GM21528 (cell line): ENCODE data around the gene IFT57.
"Not testable (repeated sequence)": the region's sequence is repeated elsewhere in the genome, so short reads cannot be mapped to it uniquely, and the experiment has no call there.

Source experiments
- ATAC-seq: cut with Tn5 transposase; IDR thresholded peaks from one replicate; pipeline ENCODE4 v1.9.1; 2021; ENCODE audit warnings: mild to moderate bottlenecking, moderate library complexity; ENCODE audit not compliant: unreplicated experiment, low FRiP score

IFT57 gene

DNA sequence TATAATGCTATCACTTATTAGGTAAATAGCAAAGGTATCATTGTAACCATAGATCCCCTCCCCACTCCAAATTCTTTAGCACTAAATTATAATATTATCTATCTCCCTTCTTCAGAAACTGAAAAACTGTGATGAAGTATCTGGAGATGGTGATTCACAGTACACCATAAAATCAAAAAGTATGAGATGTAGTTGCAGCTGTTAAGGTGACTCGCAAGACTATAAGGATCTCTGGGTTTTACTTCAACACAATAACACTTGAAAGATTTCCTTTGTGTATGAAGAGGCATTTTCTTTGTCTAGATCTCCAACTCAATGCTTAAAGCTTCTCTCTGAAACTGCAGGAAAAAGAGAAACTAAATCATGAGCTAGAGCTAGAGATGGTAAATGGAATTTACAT is 46.9 kb downstream of the IFT57 start:
- no peak for ATAC-seq

DNA sequence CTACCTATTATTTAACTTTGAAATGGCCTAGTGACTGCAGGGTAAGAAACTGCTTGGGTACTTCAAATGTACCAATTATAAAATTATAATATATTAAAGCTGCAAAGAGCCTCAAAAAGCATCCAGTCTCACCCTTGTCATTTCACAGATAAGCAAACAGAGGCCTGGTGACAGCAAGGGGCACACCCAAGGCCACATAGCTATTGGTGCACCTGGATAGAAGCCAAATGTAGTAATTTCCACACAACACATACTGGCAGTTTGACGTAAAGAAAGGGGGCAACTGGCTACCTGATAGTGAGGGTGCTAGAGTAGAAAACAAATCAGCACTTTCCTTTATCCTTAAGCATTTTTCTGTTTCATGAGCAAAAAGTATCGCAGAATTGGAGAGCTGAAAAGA is 51.1 kb downstream of the IFT57 start:
- ATAC-seq, result no peak

DNA sequence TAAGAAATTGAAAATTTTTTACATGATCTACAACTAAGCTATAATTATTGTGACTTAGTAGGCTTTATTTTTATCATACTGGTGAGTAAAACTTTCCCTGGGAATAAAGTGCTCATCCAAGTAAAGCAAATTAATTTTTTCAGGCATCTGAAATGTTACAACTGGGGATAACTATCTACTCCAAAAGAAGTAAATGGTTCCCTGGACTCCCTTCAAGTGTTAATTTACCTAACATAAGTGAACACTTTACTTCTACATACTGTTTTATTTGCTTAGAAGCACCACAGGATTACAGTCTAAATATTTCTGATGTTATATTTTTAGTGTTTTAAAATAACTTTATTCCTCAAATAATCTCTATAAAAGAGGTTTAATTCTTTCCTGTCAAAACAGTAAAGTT is 57.8 kb downstream of the IFT57 start:
- no peak for ATAC-seq

DNA sequence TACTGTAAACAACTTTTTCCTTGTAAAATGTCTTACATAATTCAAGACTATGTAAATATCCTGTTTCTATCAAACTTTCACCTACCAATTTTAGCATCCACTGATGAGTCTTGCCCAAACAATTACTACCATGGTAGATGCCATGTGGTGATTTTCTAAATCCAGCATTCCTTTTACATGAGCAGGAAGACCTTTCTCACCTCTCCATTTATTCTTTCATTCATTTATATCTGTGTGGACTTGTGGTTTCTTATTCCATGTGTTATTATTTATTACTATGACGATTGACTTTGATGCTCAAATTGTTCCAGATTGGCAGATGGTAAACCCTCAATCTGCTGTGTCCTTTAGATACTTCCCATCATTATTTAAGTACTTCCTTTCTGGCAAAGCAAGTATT is 62.4 kb downstream of the IFT57 start:
- no peak for ATAC-seq

DNA sequence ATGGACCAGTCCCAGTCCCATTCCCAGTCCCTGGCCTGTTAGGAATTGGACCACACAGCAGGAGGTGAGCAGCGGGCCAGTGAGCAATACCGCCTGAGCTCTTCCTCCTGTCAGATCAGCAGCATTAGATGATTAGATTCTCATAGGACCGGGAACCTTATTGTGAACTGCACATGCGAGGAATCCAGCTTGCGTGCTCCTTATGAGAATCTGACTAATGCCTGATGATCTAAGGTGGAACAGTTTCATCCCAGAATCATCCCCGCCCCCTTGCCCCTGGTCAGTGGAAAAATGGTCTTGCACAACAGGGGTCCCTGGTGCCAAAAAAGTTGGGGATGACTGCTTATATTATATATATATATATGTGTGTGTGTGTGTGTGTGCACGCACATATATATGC is 63.1 kb downstream of the IFT57 start:
- no peak for ATAC-seq

DNA sequence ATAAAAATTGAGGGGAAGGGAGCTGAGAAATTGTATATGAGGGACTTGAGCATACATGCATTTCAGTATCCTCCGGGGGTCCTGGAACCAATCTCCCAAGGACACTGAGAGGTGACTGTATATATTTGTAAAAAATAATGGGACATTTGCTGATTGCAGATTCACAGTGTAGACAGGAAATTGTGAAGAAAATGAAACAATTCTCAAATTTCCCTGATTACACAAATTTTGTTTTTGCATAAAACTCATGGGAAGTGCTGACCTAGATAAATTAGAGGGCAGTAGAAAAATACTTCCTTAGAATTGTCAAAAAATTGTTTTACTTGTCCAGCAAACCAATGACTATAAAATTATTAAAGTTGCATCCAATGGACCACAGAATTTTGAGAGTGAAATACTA is 64.0 kb downstream of the IFT57 start:
- no peak for ATAC-seq

DNA sequence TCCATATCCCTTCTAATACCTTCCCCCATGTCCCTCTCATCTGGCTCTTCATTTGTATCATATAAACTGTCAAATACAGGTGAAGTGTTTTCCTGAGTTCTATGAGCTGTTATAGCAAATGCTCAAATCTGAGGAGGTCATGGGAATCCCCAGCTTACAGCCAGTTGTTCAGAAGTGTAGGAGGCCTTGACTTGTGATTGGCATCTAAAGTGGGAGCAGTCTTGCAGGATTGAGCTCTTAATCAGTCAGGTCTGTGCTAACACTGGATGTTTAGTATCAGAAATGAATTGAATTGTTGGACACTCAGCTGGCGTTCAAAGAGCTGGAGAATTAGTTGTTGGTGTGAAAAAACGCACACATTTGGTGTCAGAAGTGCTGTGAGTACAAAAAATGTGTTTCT is 65.0 kb downstream of the IFT57 start:
- ATAC-seq, result no peak

DNA sequence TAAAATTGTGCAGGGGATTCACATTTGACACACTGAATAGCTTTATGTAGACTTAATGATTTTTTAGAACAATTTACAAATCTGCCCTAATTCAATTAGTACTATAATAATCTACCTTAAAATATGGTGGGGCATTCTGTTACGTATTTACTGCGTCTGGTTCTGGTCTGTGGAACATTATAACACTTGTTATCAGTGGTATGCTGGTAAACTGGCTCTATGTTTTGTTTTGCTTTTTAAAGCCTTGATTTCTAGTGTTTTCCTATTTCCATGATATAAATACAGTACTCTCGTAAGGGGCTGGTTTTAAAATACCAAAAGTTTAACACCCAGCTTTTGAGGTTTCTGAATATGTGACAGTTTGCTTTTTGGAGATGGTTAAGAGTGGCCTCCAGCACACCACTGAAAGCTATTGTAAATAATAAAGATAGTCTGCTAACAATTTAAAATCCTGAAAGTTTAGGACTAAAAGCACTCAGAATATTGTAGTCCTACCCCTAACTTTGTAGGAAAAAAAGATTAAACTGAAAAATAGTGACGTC is 65.8 kb downstream of the IFT57 start:
- ATAC-seq, result no peak

DNA sequence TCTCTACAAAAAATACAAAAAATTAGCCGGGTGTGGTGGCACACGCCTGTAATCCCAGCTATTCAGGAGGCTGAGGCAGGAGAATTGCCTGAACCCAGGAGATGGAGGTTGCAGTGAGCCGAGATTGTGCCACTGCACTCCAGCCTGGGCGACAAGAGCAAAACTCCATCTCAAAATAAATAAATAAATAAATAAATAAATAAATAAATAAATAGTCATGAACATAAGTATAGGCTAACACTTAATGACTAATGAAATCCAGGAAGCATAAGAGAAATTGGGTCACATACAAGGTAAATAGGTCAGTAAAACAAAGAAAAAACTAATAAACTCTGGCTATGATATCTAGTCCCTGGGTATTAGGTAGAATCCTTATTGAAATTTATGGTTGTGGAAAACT is 66.6 kb downstream of the IFT57 start:
- ATAC-seq, result not testable (repeated sequence)

DNA sequence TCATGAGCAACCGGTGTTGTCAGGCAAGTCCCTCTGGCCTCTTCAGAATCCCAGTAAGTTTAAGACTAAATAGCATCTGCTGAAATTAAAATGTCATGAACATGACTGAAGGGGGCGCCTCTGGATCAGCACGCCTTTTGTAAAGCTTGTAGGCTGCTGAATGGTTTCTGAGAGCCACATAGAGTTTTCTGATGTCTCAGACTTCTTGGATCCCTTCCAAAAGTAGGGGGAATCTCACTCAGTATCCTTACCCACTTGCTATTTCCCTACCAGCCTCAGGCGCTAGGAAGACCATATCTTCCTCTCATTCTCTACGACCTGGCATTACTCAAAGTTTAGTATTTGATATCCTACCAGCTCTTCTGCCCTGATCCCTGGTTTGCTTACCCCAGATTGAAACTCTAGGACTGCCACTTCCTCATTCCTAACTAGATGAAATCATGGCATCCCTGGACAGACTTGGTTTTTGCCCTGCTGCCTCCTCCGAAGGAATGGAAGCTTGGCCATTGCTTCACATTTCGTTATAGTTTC is 68.7 kb downstream of the IFT57 start:
- no peak for ATAC-seq

DNA sequence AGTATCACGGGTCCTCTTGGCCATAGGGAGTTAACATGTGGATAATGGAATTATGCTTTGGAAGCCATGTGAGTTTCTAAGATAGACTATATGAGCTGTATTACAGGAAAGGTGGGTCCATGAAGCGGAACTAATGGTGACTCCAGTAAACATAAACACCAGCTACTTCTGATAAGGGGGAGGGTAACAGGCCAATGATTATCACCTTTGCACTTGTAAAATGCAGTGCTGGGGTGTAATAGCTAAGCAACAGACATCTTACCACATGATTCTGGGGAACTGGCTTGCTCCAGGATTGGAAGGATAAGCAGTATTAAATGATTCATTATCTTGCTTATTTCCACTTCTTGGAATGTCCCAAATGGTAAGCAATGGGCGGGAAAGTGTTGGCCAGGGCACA is 70.0 kb downstream of the IFT57 start:
- no peak for ATAC-seq

DNA sequence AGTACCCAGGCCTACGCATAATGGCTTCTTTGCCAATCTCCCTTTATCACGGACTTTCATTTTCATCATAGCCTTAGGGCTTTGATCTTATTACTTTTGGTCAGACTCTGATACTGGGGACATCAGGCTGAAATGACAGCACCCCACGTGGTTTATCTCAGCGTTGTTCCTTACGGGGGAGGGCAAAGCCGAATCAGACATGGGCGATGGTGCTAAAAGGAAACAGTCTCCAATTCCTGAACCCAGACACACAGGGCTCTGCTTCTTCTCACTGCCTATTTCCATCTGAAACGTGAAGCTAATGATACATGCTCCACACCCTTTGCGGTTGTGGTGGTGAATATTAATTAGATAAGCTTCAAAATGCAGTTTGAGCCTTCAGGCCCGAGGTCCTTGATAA is 72.0 kb downstream of the IFT57 start:
- no peak for ATAC-seq

DNA sequence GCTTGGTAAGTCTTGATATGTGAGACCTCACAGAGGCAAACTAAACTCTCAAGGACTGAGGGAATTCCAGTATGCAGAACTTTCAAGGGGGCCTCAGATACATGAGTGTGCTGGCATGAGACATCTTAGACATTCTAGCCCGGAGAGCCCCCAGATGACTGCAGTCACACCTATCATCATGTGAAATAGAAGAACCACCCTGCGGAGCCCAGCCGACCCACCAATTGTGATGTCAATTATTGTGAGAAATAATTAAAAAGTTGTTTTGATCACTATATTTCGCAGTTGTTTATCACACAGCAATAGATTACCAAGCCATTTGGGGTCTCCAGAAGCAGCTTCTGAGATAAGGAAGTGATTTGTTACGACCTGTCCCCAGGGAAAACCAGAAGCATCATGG is 76.1 kb downstream of the IFT57 start:
- ATAC-seq, result no peak

DNA sequence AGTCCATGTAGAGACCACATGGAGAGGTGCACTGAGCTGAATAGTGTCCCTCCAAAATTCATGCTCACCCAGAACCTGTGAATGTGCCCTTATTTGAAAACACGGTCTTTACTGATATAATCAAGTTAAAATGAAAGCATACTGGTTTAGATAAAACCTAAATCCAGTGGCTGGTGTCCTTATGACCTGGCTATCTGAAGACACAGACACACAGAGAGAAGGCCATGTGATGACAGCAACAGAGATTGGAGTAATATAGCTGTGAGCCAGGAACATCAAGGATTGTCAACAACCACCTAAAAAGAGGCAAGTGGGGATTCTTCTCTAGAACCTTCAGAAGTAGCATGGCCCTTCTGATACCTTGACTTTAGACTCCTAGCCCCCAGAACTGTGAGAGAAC is 76.6 kb downstream of the IFT57 start:
- ATAC-seq, result no peak

DNA sequence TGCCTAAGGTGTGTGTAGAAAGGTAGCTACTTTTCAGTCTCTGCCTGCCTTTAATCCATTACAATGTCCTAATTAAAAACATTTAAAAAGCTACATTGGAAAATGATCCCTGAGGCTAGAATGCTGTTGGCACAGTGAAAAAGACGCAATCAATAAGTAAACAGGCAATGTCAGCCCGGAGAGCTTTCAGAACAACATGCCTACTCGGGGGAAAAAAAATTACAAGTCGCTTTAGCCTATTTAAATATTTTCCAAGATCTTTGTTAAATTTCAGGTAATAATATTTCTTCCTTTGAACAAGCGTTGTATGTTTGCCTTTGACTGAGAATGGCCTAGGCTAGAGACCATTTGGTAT is 84.8 kb downstream of the IFT57 start:
- ATAC-seq, result no peak

DNA sequence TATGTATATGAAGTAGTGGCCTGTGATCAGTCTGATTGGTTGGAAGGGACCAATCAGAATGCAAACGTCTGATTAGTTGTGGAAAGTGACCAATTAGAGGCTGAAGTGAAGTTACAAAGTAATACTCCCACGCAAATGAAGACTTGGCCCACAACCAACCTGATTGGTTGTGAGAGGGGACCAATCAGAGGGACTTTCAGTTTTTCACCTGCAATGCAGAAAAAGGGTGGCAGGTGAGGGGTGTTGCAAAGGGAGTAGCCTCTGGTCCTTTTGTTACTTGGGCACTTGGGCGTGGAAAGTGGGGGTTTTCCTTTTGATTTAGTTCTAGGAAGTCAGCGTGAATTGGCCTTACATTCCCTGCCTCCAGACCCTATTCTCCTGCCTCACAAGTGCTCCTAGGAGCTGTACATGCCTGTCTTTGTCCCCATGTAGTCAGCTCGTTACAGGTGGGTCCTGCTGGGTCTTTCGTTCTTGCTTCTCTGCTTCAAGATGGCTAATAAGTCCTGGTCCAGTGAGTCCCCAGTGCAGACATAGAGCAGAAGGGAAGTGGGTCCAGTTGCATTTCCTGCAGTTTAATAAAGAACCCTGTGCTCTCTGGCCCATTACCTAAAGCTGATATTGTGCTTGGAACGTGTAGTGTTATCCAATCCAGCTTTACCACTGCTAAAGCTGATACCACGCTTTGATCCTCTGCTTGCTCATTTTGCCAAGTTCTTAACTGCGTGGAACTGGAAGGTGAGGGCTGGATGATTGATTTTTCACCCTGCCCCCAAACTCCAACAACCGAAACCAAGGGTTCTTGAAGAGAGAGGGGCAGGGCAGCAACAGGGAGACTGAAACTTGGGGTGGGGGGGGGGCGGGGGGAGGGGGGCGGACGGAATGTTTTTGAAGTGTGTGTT is 85.4 kb downstream of the IFT57 start:
- no peak for ATAC-seq

DNA sequence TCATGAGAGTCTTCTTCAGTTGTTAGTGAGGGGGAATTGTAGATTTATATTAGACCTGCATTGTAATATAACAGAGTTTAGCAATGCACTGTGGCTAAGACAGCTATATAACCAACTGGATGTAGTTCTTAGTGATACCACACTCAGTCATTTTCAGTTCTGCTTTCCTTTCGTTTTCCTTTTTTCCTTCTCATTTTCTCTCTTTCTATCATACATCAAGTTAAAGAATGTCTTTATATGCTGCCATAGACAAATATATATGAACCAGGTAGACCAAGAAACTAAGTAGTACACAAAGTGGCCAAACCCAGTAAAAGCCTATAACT is 87.7 kb downstream of the IFT57 start:
- ATAC-seq, result peak; percentile 41

DNA sequence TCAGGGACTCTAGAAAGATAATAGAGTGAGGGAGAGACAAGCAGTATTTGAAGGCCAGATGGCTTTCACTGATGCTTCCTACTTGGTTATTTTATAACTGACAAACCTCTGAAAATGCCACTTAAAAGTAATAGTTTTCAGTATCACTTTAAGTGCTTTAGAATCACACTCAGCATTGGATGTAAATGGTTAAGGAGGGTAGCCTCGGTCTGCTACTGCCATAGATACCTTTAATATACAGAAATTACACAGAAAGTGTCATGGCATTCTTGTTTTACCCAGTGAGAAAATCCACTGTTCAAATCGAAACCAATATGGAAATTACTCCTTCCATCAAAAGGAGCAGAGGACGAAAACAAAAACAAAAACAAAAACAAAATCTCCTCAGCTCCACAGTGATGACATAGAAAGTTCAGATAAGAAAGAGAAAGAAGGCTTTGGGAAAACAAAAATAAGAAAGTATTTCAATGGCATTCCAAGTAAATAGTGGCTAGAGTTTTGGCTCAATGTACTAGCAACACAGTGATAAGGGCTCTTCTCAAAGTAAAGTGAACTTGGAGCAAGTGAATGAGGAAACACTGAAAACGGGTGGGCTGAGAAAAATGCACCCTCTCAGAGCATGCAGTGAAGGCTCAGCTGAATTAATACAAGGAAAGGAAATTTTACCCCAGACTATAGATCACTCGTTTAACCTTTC is 88.2 kb downstream of the IFT57 start:
- peak; percentile 43 for ATAC-seq

DNA sequence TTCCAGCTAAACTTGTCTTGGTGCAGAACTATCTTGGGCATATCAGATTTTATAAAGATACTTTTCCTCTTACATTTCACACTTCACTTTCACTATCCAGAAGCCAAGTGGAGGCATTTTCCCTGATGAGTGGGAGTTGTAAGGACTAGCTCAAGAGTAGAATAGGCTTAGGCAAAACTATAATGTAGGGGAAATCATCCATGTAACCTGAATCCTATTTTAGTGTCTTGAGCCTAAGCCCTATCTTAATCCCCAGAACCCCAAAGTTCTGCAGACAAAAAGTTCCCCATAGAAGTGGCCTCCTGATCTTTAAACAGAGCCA is 89.2 kb downstream of the IFT57 start:
- no peak for ATAC-seq

DNA sequence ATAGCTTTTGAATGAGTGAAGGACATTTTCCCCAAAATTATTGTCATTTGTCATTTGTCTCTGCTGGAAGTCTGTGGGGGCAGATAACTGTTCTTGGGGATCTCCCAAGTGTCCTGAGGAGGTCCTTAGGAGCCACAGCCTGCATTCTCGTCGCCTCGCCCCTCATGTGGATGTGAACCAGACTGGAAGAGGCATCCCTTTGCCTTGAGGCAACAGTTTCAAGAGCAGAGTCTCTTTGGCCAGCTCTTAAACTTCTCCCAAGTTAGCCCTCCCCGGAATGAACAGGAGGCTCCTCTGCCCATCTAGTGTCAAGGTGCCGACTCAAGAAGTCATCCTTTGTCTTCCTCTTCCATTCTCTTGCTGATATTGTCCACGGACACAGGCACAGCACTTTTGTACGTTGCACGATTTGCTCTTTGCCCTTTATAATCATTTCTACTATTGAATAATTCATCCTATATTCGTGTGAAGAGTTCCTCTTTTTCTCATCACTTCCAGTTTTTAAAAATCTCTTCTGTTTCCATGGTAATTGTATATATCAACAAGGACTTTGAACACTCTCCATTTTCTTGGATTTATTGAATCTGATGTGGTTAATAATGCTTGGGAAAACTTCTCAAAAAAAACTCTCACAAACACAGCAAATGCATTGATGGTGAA is 90.6 kb downstream of the IFT57 start:
- ATAC-seq, result no peak

DNA sequence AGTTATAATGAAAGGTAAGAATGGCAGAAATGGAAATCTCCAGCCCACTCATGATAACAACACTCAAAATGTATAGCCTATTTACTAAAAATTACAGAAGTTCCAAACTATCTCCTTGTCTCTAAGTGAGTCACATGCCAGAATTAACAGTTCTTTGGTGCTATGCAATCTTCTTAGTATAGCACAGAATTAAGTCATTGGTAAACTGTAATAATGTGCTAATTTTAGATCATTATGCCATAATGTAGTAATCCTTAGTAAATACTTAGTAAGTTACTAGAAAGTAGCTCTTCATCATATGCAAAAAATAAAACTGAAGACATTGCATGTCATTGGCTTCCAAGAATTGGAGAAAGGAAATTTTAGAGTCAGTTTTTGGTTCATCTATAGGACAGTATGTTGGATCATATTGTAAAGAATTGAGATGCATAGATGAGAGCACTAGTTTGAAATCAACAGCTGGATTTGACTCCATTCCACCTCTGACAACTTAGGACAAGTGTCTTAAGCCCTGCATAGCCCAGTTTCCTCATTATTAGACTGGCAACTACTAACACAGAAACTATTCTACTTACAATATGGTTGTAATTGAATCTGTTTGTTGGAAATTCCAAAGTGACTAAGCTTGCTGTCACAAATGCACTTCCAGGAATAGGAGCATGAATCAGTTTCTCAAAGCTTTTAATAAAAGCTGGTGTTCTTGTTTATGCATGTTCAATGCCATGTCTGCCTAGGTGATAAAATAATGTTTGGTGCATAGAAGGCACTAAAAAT is 91.3 kb downstream of the IFT57 start:
- no peak for ATAC-seq
